ENCODE data around the gene TGFBR1. TPM values are rescaled to one million over a fixed set of nuclear protein-coding genes. Genes with fewer than 3 reads are reported as not detected.
A peak's percentile ranks its signal among the peaks of the same experiment; 100 is the strongest.

Gene TGFBR1
- total RNA-seq, 1 experiment from 2014 or later = 16.9 TPM

- H3K4me3 ChIP-seq (ENCODE audit: insufficient read depth, low read depth, low read length) = no peak overlapping the region
- no peak for DNase-seq
- H3K36me3 ChIP-seq (replicated peaks; ENCODE audit: control insufficient read depth, insufficient read depth, low read length) = peaks cover 5% of the 10 kb centered on the region; the same call in 1 of the 2 replicates
- H3K27me3 ChIP-seq (ENCODE audit: control insufficient read depth, insufficient read depth, low read length) = no peaks in the 10 kb centered on the region
Measured at GRCh38 chr9:99143655-99144054, 38.7 kb downstream of the TGFBR1 start.

GRCh38 chr9:99144966-99145365, 40.1 kb downstream of the TGFBR1 start:
- DNase-seq = no peak
- no peaks in the 10 kb centered on the region for H3K27me3 ChIP-seq (ENCODE audit: control insufficient read depth, insufficient read depth, low read length)
- H3K36me3 ChIP-seq (replicated peaks; ENCODE audit: control insufficient read depth, insufficient read depth, low read length) = peaks cover 5% of the 10 kb centered on the region; the same call in 1 of the 2 replicates
- H3K4me3 ChIP-seq (ENCODE audit: insufficient read depth, low read depth, low read length) = no peak overlapping the region

GRCh38 chr9:99146574-99146973, 41.7 kb downstream of the TGFBR1 start:
- no peak for DNase-seq
- Histone ChIP-seq H3K4me3 (ENCODE audit: insufficient read depth, low read depth, low read length) (no peak overlapping the region), H3K27me3 (ENCODE audit: control insufficient read depth, insufficient read depth, low read length) (no peaks in the 10 kb centered on the region), H3K36me3 (replicated peaks; ENCODE audit: control insufficient read depth, insufficient read depth, low read length) (peaks cover 5% of the 10 kb centered on the region; the same call in 1 of the 2 replicates)

GRCh38 chr9:99147177-99147576, 42.3 kb downstream of the TGFBR1 start:
- Histone ChIP-seq H3K4me3 (ENCODE audit: insufficient read depth, low read depth, low read length) (no peak overlapping the region), H3K36me3 (replicated peaks; ENCODE audit: control insufficient read depth, insufficient read depth, low read length) (peaks cover 5% of the 10 kb centered on the region; the same call in 1 of the 2 replicates), H3K27me3 (ENCODE audit: control insufficient read depth, insufficient read depth, low read length) (no peaks in the 10 kb centered on the region)
- no peak for DNase-seq

- H3K36me3 ChIP-seq (replicated peaks; ENCODE audit: control insufficient read depth, insufficient read depth, low read length) = peaks cover 1% of the 10 kb centered on the region; the same call in 1 of the 2 replicates
- no peak overlapping the region for H3K4me3 ChIP-seq (ENCODE audit: insufficient read depth, low read depth, low read length)
- no peaks in the 10 kb centered on the region for H3K27me3 ChIP-seq (ENCODE audit: control insufficient read depth, insufficient read depth, low read length)
- no peak for DNase-seq
Measured at GRCh38 chr9:99150451-99151171, 45.7 kb downstream of the TGFBR1 start.

GRCh38 chr9:99154356-99154755, 49.4 kb downstream of the TGFBR1 start:
- Histone ChIP-seq H3K36me3 (replicated peaks; ENCODE audit: control insufficient read depth, insufficient read depth, low read length) (no peaks in the 10 kb centered on the region; the same call in 1 of the 2 replicates), H3K27me3 (ENCODE audit: control insufficient read depth, insufficient read depth, low read length) (no peaks in the 10 kb centered on the region), H3K4me3 (ENCODE audit: insufficient read depth, low read depth, low read length) (no peak overlapping the region)
- no peak for DNase-seq

- Histone ChIP-seq H3K36me3 (replicated peaks; ENCODE audit: control insufficient read depth, insufficient read depth, low read length) (no peaks in the 10 kb centered on the region; the same call in 1 of the 2 replicates), H3K27me3 (ENCODE audit: control insufficient read depth, insufficient read depth, low read length) (no peaks in the 10 kb centered on the region), H3K4me3 (ENCODE audit: insufficient read depth, low read depth, low read length) (no peak overlapping the region)
- DNase-seq = no peak
Measured at GRCh38 chr9:99155736-99156135, 50.8 kb downstream of the TGFBR1 start.

GRCh38 chr9:99158629-99159028, 53.7 kb downstream of the TGFBR1 start:
- no peak for DNase-seq
- H3K36me3 ChIP-seq (replicated peaks; ENCODE audit: control insufficient read depth, insufficient read depth, low read length) = no peaks in the 10 kb centered on the region; the same call in 1 of the 2 replicates
- H3K4me3 ChIP-seq (ENCODE audit: insufficient read depth, low read depth, low read length) = no peak overlapping the region
- H3K27me3 ChIP-seq (ENCODE audit: control insufficient read depth, insufficient read depth, low read length) = no peaks in the 10 kb centered on the region

GRCh38 chr9:99160173-99160572, 55.3 kb downstream of the TGFBR1 start:
- Histone ChIP-seq H3K27me3 (ENCODE audit: control insufficient read depth, insufficient read depth, low read length) (no peaks in the 10 kb centered on the region), H3K4me3 (ENCODE audit: insufficient read depth, low read depth, low read length) (no peak overlapping the region), H3K36me3 (replicated peaks; ENCODE audit: control insufficient read depth, insufficient read depth, low read length) (no peaks in the 10 kb centered on the region)
- no peak for DNase-seq

- H3K36me3 ChIP-seq (replicated peaks; ENCODE audit: control insufficient read depth, insufficient read depth, low read length) = no peaks in the 10 kb centered on the region
- H3K4me3 ChIP-seq (ENCODE audit: insufficient read depth, low read depth, low read length) = no peak overlapping the region
- no peaks in the 10 kb centered on the region; the same call in 1 of the 2 replicates for H3K27me3 ChIP-seq (ENCODE audit: control insufficient read depth, insufficient read depth, low read length)
- DNase-seq = no peak
Measured at GRCh38 chr9:99162759-99163364, 57.9 kb downstream of the TGFBR1 start.

- no peak for DNase-seq
- Histone ChIP-seq H3K4me3 (ENCODE audit: insufficient read depth, low read depth, low read length) (no peak overlapping the region), H3K27me3 (ENCODE audit: control insufficient read depth, insufficient read depth, low read length) (peaks cover 2% of the 10 kb centered on the region; the same call in 1 of the 2 replicates), H3K36me3 (replicated peaks; ENCODE audit: control insufficient read depth, insufficient read depth, low read length) (no peaks in the 10 kb centered on the region)
Measured at GRCh38 chr9:99166149-99166548, 61.2 kb downstream of the TGFBR1 start.

- H3K36me3 ChIP-seq (replicated peaks; ENCODE audit: control insufficient read depth, insufficient read depth, low read length) = no peaks in the 10 kb centered on the region
Measured at GRCh38 chr9:99167119-99167518, 62.2 kb downstream of the TGFBR1 start.

GRCh38 chr9:99167694-99168093, 62.8 kb downstream of the TGFBR1 start:
- no peak for DNase-seq
- peaks cover 3% of the 10 kb centered on the region; the same call in 1 of the 2 replicates for H3K27me3 ChIP-seq (ENCODE audit: control insufficient read depth, insufficient read depth, low read length)
- H3K4me3 ChIP-seq (ENCODE audit: insufficient read depth, low read depth, low read length) = no peak overlapping the region

More at GRCh38 chr9:99167119-99167518, 62.2 kb downstream of the TGFBR1 start:
- no peak for DNase-seq
- Histone ChIP-seq H3K27me3 (ENCODE audit: control insufficient read depth, insufficient read depth, low read length) (peaks cover 3% of the 10 kb centered on the region; the same call in 1 of the 2 replicates), H3K4me3 (ENCODE audit: insufficient read depth, low read depth, low read length) (no peak overlapping the region)

GRCh38 chr9:99169086-99169485, 64.2 kb downstream of the TGFBR1 start:
- Histone ChIP-seq H3K4me3 (ENCODE audit: insufficient read depth, low read depth, low read length) (no peak overlapping the region), H3K27me3 (ENCODE audit: control insufficient read depth, insufficient read depth, low read length) (peaks cover 3% of the 10 kb centered on the region; the same call in 1 of the 2 replicates), H3K36me3 (replicated peaks; ENCODE audit: control insufficient read depth, insufficient read depth, low read length) (no peaks in the 10 kb centered on the region)
- peak; percentile 67 for DNase-seq

More at GRCh38 chr9:99167694-99168093, 62.8 kb downstream of the TGFBR1 start:
- H3K36me3 ChIP-seq (replicated peaks; ENCODE audit: control insufficient read depth, insufficient read depth, low read length) = no peaks in the 10 kb centered on the region
